ENCODE results near the gene CDC42SE2.
A peak's percentile ranks its signal among the peaks of the same experiment; 100 is the strongest.

The CDC42SE2 gene

DNA sequence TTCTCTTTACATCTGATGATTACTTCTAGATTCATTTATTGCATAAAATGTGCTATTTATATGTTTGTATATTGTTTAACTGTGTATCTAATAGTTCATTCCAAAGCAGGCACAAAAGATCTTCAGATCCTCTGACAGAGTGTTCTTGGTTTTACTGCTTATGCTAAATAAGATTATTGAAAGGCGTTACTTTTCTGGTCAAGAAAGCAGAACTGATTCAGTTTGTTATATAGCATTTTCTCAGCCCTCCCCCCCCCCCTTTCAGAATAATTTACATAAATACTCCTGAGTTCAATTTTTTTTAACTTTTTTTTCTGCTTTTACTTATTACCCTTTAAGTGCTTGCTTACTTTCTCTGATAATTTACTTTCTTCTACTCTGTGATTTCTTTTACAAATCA lies 15.4 kb downstream of the CDC42SE2 start:
- no peak for DNase-seq

DNA sequence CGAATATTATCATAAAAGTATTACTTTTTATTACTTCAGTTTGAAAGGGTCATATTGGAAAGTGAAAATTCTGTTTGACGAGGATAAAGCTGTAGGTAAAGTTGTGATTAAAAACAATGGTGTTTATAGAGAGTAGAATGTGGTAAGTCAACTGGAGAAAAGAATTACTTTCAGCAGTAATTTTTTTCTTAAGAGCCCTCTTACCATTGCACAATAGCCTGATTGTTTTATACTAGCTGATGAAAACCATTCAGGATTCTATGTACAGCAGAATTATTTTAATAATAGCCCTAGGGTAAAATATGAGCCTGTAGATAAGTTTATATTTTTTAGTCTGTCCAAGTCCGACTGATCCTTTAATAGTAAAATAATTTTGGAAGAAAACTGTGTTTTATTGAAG lies 16.6 kb downstream of the CDC42SE2 start:
- DNase-seq = no peak

DNA sequence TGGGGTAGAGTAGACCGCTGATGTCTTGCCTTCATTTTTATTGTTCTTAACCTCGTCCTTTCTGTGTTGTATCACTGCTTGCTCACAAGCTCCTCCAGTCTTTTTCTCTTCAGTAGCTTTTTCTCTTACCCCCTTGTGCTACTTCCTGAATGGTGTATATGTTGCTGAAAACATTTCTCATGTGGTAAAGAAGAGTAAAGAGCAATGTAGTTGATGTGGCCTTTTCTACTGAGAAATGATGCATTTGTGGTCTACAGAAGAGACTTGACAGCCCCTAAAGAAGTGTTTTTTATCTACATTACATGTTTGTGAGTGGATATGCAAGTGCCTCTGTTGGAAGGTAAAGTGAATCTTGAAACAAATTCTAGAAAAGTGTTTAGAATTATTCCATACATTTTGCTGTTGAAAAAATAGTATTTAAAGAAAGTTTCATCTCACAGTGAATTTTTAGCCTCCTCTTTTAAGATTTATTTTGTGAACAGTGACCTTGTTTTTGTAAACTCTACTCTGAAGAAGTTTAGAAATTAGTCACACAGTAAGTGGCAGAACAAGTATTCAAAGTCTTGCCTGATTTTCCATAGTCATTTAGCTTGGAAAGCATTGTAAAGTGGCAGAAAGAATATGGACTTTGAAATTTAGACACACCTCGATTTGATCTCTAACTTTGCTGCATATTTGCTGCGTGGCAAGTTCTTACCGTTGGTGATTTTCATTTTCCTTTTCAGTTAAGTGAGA lies 17.4 kb downstream of the CDC42SE2 start:
- peak; percentile 90 for DNase-seq

DNA sequence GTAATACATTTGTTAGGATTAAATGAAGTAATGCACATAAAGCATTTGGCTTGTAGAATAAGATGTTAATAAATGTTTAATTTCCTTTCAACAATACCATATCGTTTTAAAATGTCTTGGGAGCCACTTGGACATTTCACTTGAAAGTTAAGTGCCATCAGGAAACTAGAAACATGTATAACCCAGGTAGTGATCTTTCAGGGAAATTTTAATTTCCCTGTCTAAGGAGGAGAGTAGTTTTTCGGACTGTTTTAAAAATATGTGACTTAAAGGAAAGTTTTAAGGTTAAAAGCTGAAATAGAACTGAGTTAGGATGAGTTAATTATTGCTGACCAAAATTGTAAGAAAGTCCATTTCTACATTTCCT lies 18.0 kb downstream of the CDC42SE2 start:
- DNase-seq = no peak

DNA sequence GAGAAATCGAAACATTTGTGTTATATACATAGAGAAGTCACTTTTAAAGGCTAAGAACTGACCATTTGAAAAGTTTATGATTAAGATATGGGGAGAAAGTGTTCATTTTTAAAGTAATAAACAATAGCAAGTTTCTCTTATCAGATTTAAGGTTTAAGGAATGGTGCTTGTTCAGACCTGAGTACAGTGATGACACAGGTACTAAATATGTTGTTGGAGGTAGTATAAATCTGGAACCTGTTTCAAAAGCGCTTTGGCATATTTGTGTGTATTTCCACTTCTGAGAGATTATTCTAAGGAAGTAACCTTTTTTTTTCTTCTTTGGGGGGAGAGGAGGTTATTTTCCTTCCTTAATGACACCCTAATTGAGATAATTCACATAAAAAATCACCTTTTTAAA lies 18.4 kb downstream of the CDC42SE2 start:
- DNase-seq = no peak

DNA sequence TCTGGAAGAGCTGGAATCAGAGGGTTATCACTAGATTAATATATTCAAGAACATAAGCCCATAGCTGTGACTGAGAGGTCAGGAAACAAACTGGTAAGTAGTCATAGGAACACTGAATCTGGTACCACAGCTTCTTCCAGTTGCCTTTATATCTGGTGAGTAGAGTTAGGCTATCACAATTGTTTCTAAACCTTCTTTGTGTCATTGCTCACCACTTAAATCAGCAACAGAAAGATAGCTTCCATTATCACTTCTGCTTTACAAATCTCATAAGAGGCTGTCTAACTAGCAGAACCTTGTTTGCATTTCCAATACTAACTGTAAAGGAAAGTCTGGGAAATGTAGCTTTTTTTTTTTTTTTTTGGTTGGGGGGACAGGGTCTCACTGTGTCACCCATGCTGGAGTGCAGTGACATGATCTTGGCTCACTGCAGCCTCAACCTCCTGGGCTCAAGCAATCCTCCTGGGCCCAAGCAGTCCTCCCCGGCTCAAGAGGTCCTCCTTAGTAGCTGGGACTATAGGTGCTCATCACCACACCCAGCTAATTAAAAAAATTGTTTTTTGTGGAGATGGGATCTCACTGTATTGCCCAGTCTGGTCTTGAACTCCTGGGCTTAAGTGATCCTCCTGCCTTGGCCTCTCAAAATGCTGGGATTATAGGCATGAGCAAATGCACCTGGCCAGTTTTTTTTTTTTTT lies 22.0 kb downstream of the CDC42SE2 start:
- DNase-seq = no peak

DNA sequence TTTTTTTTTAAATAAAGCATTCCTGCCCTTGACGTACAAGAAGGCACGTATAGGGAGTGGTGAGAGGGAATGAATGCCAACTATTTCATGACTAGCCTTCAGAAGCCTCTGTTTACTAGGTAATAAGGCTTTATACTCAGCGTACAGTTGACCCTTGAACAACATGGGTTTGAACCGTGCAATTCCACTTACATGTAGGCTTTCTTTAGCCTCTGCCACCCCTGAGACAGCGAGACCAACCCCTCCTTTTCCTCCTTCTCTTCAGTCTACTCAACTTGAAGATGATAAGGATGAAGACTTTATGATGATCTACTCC lies 22.5 kb downstream of the CDC42SE2 start:
- DNase-seq = no peak

DNA sequence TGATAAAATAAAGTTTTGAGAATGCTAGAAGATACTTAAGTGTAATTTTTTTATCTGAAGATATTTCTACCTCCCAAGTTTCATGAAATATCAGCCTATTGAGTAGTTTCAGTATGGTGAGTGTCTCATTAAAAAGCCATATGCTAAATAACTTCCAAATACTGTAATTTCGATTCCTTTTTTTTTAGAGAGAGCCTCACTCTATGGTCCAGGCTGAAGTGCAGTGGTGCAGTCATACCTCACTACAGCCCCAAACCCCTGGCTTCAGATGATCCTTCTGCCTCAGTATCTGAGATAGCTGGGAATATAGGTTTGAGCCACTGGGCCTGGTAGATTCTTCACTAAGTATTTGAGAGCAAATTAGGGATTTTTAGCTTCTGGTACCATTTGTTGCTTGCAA lies 24.5 kb downstream of the CDC42SE2 start:
- DNase-seq = no peak

DNA sequence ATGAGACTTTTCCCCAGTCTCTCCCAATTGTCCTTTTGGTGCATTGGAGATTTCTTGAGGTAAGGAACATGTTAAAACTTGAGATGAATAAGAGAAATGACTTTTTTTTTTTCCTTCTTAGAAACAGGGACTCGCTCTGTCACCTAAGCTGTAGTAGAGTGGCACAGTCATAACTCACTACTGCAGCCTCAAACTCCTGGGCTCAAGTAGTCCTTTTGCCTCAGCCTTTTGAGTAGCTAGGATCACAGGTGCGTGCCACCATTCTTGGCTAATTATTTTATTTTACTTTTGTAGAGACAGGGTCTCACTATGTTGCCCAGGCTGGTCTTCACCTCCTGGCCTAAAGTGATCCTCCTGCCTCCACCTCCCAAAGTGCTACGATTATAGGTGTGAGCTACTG lies 25.9 kb downstream of the CDC42SE2 start:
- peak; percentile 16 for DNase-seq

DNA sequence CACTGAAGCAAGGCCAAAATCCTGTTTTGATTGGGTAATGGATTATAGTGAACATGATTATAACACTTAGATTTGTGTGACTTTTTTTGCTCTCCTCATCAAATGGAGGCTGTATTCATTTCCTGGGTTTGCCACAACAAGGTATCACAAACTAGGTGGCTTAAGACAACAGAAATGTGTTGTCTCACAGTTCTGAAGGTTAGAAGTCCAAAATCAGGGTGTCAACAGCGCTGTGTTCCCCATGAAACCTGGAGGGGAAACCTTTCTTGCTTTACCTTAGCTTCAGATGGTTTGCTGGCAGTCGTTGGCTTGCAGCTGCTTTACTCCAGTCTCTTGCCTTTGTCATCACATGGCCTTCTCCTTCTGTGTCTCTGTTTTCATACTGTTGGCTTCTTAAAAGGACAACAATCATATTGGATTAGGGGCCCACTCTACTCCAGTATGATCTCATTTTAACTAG lies 32.4 kb downstream of the CDC42SE2 start:
- DNase-seq = no peak

DNA sequence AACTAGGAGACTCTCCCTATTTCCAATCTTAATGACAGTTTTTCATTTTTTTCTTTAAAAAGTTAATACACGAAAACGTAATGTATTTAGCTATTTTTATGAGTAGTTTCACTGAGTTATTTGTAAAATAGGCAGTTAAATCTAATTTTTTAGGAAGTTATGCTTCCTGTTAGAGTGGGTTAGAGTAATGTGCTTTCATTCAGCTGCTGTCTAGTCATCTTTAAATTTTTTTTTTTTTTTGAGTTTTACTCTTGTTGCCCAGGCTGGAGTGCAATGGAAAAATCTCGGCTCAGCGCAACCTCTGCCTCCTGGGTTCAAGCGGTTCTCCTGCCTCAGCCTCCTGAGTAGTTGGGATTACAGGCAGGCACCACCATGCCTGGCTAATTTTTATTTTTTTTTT lies 34.0 kb downstream of the CDC42SE2 start:
- no peak for DNase-seq

DNA sequence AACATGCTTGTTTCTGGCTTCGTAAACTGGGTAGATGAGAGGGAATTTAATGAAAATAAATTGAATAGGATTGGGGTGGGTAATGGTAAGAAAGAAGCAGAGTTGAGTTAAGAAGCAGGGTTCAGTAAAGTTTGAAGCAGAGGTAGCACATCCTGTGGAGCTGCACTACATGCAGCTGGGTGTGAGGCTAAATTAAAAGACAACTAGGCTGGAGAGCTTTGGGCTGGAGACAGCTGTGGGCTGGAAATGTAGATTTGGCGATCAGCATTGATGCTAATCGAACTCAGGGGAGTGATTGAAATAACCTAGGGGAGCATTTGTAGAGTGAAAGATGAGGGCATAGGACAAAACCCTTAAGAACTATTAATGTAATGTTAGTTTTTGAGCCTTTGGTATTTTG lies 35.6 kb downstream of the CDC42SE2 start:
- DNase-seq = no peak

DNA sequence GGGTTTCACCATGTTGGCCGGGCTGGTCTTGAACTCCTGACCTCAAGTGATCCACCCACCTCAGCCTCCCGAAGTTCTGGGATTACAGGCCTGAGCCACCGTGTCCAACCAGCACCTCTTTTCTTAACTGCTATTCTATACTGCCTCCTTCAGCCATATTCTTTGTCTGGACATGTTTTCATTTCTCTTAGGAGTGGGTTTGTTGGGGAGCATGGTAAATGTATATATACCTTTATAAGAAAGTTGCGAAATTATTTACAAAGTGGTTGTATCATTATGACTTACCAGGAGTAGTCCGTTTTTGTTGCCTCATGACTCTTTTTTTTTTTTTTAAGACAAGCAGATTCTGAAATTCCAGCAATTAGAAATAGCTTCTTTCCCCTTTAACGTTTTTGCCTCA lies 38.7 kb downstream of the CDC42SE2 start:
- no peak for DNase-seq

DNA sequence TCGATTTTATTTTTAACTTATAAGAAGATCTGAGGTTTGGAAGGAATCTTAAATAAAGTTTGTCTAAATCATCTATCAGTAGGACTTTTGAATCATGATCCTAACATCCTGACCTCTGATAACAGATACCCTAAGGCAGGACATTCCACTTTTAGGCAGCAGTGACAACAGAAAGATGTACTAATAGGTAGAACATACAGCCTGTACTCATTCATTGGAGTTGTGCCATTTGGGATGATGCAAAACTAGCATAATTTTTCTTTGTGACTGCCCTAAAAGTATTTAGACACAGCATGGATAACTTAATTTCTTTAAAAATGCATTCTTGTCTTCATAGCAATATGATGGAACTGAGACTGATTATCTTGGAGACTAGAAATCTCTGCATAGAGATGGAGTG lies 39.7 kb downstream of the CDC42SE2 start:
- DNase-seq = no peak

DNA sequence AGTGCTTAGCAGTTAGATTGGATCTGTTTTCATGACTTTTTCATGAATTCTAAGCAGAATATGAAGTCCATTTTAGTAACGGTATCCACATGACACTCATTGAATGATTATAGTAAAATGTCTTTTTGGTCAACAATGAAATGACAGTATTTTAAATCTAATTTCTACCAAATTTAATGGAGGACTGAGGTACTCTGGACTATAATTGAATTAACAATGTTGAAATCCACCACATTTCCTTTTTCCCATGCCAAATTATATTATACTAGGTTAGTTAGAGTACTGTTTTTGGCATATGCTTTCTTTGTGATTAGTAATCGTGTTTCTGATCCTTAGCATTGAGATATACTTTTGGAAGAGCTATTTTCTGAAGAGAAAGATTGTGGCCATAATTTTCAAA lies 40.6 kb downstream of the CDC42SE2 start:
- no peak for DNase-seq

DNA sequence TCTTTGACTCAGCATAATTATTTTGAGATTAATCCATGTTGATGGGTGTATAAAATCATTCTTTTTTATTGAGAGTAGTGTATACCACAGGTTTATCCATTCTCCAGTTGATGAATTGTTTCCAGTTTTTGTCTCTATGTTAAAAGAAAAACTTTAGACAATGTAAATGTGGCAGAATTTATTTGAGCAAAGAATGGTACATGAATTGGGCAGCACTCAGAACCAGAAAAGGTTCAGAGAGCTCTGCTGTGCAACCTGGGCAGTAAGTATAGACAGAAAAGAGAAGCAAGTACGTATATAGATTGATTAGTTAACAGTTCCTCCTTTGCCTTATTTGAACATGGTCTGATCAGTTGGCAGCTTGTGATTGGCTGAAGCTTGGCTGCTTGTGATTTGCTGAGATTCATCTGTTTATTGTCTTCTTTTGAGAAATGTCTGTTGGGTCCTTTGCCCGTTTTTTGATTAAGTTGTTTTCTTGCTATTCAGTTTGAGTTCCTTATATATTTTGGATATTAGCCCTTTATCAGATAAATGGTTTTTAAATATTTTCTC lies 41.4 kb downstream of the CDC42SE2 start:
- no peak for DNase-seq

DNA sequence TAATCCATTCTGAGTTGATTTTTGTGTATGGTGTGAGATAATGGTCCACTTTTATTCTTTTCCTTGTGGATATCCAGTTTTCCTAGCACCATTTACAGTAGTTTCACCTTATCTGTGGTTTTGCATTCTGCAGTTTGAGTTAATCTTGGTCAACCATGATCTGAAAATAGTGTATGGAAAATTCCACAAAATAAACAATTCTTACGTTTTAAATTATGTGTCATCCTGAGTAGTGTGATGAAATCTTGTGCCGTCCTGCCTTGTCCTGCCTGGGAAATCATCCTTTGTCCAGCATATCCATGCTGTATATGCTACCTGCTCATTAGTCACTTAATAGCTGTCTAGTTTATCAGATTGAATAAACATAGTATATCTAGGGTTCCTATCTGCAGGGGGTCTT lies 42.1 kb downstream of the CDC42SE2 start:
- no peak for DNase-seq

DNA sequence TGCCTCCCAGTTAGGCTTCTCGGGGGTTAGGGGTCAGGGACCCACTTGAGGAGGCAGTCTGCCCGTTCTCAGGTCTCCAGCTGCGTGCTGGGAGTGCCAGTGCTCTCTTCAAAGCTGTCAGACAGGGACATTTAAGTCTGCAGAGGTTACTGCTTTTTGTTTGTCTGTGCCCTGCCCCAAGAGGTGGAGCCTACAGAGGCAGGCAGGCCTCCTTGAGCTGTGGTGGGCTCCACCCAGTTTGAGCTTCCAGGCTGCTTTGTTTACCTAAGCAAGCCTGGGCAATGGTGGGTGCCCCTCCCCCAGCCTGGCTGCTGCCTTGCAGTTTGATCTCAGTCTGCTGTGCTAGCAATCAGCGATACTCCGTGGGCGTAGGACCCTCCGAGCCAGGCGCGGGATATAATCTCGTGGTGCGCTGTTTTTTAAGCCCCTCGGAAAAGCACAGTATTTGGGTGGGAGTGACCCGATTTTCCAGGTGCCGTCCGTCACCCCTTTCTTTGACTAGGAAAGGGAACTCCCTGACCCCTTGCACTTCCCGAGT lies 48.5 kb downstream of the CDC42SE2 start:
- peak; percentile 72 for DNase-seq

DNA sequence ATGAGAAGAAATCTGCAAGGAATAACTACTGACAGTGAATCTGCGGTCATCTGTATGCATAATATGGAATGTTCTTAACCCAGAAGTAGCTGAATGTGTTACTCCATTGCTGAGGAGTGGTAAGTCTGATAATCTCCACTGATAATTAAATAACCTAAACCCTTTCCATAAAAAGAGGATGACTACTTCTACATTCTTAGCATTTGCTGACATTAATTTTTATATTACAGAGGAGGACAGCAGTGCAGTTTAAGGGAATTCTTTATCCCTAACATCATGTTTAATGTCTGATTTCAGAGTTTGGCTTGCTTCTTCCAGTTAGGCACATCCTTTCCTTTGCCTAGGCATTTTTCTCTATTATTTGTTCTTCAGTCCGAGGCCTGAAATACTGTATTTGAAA lies 52.2 kb downstream of the CDC42SE2 start:
- no peak for DNase-seq

DNA sequence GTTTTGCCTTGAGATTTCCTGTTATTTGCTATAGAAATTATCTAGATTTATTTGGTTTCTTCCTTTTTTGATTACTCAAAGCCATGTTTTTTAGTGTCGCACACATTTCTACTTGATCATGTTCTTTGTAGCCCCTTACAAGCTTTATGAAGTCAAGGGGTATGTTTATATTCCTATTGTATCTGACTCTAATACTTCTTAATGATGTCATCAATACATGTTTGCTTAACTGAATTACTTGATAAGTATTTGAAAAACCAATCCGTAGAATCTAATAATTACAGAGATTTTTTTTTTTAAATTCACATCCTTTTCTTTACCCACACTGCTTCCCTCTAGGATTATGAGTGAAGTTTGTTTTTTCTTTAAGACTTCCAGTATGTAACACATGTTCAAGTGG lies 53.0 kb downstream of the CDC42SE2 start:
- no peak for DNase-seq

DNA sequence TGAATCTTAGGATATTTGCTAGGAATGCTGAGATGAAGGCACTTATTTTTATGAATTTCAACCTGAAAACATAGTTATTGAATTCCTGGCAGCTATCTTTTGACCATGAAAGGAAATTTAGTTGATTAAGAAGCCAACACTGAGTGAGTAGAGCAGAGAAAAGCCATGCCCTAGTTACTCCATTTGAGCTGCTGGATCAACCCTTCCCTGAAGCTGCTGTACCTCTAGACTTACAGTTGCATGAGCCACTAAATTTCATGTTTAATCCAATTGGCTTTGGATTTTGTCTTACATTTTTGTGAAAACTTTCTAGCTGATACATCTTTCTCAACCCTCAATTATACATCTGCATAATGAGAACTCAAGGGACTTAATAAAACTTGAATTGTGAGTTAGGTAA lies 54.6 kb downstream of the CDC42SE2 start:
- no peak for DNase-seq

DNA sequence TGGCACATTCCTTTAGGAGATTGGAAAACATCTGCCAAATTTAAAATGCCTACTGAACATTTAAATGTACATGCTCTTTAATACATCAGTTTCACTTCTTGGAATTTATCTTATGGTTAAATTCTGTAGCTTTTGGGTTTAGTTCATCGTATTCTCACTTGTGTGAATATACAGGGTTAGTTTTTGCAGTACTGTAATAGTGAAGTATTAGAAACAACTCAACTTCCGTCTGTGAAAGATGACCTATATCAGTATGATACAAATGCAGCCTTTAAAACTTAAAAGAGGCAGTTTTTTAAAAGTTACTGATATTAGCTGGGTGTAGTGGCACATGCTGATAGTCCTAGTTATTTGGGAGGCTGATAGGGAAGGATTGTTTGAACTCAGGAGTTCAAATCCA lies 57.2 kb downstream of the CDC42SE2 start:
- no peak for DNase-seq

DNA sequence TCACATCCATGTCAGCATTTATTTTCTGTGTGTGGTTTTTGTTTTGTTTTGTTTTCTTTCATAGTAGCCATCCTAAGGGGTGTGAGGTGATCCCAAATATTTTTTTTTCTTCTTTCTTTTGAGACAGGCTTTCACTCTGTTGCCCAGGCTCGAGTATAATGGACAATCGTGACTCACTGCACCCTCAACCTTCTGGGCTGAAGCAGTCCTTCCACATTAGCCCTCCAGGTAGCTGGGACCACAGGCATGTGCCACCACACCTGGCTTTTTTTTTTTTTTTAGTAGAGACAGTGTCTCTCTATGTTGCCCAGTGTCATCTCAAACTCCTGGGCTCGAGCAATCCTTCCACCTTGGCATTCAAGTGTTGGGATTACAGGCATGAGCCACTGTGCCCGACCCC lies 59.1 kb downstream of the CDC42SE2 start:
- DNase-seq = no peak

DNA sequence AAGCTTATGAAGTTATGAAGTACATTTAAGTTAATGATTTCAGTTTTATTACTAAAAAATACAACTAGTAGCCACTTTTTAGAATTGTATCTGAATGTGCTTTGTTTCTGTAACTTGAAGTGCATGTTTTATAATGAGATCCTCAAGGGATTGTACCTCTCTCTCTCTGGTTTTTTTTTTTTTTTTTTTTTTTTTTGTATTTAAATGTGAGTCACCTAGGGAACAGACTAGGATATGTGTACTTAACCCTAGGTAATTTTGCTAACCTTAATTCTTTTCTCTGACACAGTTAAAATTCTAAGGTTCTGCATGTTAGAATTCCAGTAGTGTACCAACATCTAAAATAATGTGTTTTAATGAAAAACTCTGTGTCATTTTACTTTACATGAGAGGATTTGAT lies 59.5 kb downstream of the CDC42SE2 start:
- no peak for DNase-seq
